CD14-positive monocyte (primary cell): Measurements from ENCODE around the gene CDK5RAP3. TPM values are rescaled to one million over a fixed set of nuclear protein-coding genes. Genes with fewer than 3 reads are reported as not detected.

Experiments
- DNase-seq, 3 donors: peaks; one replicate each; pipeline ENCODE4 v3.0.0-alpha.2; 2011 to 2022
- H2AFZ ChIP-seq: 2 replicates; pipeline ENCODE4 v1.6.0; 2012; ENCODE audit warnings: mild to moderate bottlenecking, low read depth, low read length, inconsistent platforms; ENCODE audit not compliant: insufficient read depth, poor library complexity, severe bottlenecking
- H3K27ac ChIP-seq, 2 donors: 1 replicate in 1 of 2; 2 replicates in 1 of 2; pipeline ENCODE4 v1.5.1; 2012 to 2013; ENCODE audit warnings: low read length in 2 of 2, control low read depth in 1 of 2, inconsistent platforms in 1 of 2, low read depth in 1 of 2, mild to moderate bottlenecking in 1 of 2
- H3K27me3 ChIP-seq, 2 donors: one replicate each; pipeline versions ENCODE4 v1.6.0 to v1.6.1; 2011 to 2013; ENCODE audit warnings: low read length in 2 of 2; ENCODE audit not compliant: control insufficient read depth in 2 of 2, insufficient read depth in 2 of 2
- H3K36me3 ChIP-seq, 2 donors: replicated peaks in 1 of 2; 1 replicate in 1 of 2; 2 replicates in 1 of 2; pipeline versions ENCODE4 v1.5.1 to v1.6.1; 2012 to 2013; ENCODE audit warnings: low read length in 2 of 2, control low read depth in 1 of 2, inconsistent platforms in 1 of 2, mild to moderate bottlenecking in 1 of 2; ENCODE audit not compliant: insufficient read depth in 2 of 2, control insufficient read depth in 1 of 2
- H3K4me1 ChIP-seq, 2 donors: 1 replicate in 1 of 2; 2 replicates in 1 of 2; pipeline versions ENCODE4 v1.5.1 to v1.6.1; 2012 to 2013; ENCODE audit warnings: low read length in 2 of 2, control low read depth in 1 of 2, inconsistent platforms in 1 of 2, mild to moderate bottlenecking in 1 of 2, moderate library complexity in 1 of 2; ENCODE audit not compliant: insufficient read depth in 2 of 2, control insufficient read depth in 1 of 2
- H3K4me2 ChIP-seq: replicated peaks from 2 replicates; pipeline ENCODE3; 2012; ENCODE audit warnings: low read length, moderate library complexity, mild to moderate bottlenecking; ENCODE audit not compliant: poor library complexity, severe bottlenecking; ENCODE audit errors: extremely low read depth
- H3K4me3 ChIP-seq, 3 experiments: fragments of 200-600 bp in 1 of 3; sonication (generic) in 1 of 3; replicated peaks in 1 of 3; 1 replicate in 2 of 3; 2 replicates in 1 of 3; pipeline ENCODE4 v1.5.1; 2011 to 2013; ENCODE audit warnings: low read length in 3 of 3, mild to moderate bottlenecking in 3 of 3, control low read depth in 2 of 3, low read depth in 2 of 3, inconsistent platforms in 1 of 3, moderate library complexity in 1 of 3
- H3K79me2 ChIP-seq: 2 replicates; pipeline ENCODE4 v1.6.0; 2012; ENCODE audit warnings: mild to moderate bottlenecking, control low read depth, inconsistent platforms, low read length, moderate library complexity; ENCODE audit not compliant: insufficient read depth
- H3K9ac ChIP-seq: 2 replicates; pipeline ENCODE4 v1.6.0; 2017; ENCODE audit warnings: low read length, mild to moderate bottlenecking; ENCODE audit not compliant: insufficient read depth, poor library complexity, severe bottlenecking
- H3K9me3 ChIP-seq, 2 donors: replicated peaks in 1 of 2; 1 replicate in 1 of 2; 2 replicates in 1 of 2; pipeline versions ENCODE4 v1.5.1 to v1.6.1; 2012 to 2013; ENCODE audit warnings: low read length in 2 of 2, control low read depth in 1 of 2; ENCODE audit not compliant: control insufficient read depth in 1 of 2, insufficient read depth in 1 of 2
- H4K20me1 ChIP-seq: 2 replicates; pipeline ENCODE4 v1.6.0; 2012; ENCODE audit warnings: mild to moderate bottlenecking, low read length, control low read depth, moderate library complexity; ENCODE audit not compliant: insufficient read depth
- H3K27ac Mint-ChIP-seq, 7 donors: one replicate each; pipeline ENCODE4 v1.8.0; 2020; ENCODE audit warnings: mild to moderate bottlenecking in 7 of 7, mixed read lengths in 7 of 7, moderate library complexity in 6 of 7, inconsistent platforms in 2 of 7
- H3K27me3 Mint-ChIP-seq, 3 donors: one replicate each; pipeline ENCODE4 v1.8.0; 2021 to 2022; ENCODE audit warnings: low read depth in 3 of 3, mild to moderate bottlenecking in 3 of 3, mixed read lengths in 3 of 3, moderate library complexity in 3 of 3, inconsistent platforms in 1 of 3
- H3K36me3 Mint-ChIP-seq, 2 donors: one replicate each; pipeline ENCODE4 v1.8.0; 2020; ENCODE audit warnings: mixed read lengths in 2 of 2, inconsistent platforms in 1 of 2, mild to moderate bottlenecking in 1 of 2
- H3K4me1 Mint-ChIP-seq: one replicate; pipeline ENCODE4 v1.8.0; 2020; ENCODE audit warnings: mild to moderate bottlenecking, mixed read lengths
- H3K4me3 Mint-ChIP-seq, 2 donors: one replicate each; pipeline ENCODE4 v1.8.0; 2020; ENCODE audit warnings: mild to moderate bottlenecking in 2 of 2, mixed read lengths in 2 of 2, moderate library complexity in 1 of 2
- H3K9me3 Mint-ChIP-seq, 7 donors: one replicate each; pipeline ENCODE4 v1.8.0; 2020 to 2022; ENCODE audit warnings: mixed read lengths in 7 of 7, mild to moderate bottlenecking in 6 of 7, moderate library complexity in 6 of 7, inconsistent platforms in 2 of 7
- CTCF ChIP-seq: fragments of 200-600 bp; IDR thresholded peaks from one replicate; pipeline ENCODE4 v1.8.0; 2022; ENCODE audit warnings: antibody characterized with exemption, mild to moderate bottlenecking
- WGBS: methylation state at CpG from one replicate; pipeline ENCODE4 v1.1.5; 2013; ENCODE audit warnings: missing lambda C conversion rate; ENCODE audit not compliant: insufficient coverage; 5-methylcytosine and 5-hydroxymethylcytosine counted together
- intact Hi-C, 2 donors: fragments of 100-400 bp; cut with micrococcal nuclease; formaldehyde crosslinking; loops; one replicate each; pipeline versions ENCODE4 v1.15.0 to v1.15.1; 2023
- polyA plus RNA-seq, 3 donors: library from polyadenylated mRNA; depleted of rRNA in 1 of 3; unstranded in 2 of 3; stranded (reverse) in 1 of 3; fragments of 300-500 nt in 2 of 3; fragments of >200 nt in 1 of 3; fragmentation: Illumina TruSeq in 2 of 3; gene quantifications; 1 replicate in 2 of 3; 2 replicates in 1 of 3; pipeline ENCODE4 v1.2.3, GENCODE V29; 2012 to 2021

CDK5RAP3 gene
- polyA plus RNA-seq, 3 donors: 86.1 to 782 (median 94.4) TPM

- Histone ChIP-seq H3K27me3 (no peaks in the 10 kb centered on the region), H3K4me3 (no peak overlapping the region), H4K20me1 (no peaks in the 10 kb centered on the region), H3K9ac (no peak overlapping the region), H2AFZ (no peak overlapping the region), H3K9me3 (no peaks in the 10 kb centered on the region), H3K79me2 (no peaks in the 10 kb centered on the region), H3K4me1 (no peaks in the 10 kb centered on the region), H3K36me3 (peaks cover 50 to 74% of the 10 kb centered on the region in 2 donors), H3K27ac (no peak overlapping the region), H3K4me2 (no peak overlapping the region)
- DNase-seq: no peak
- intact Hi-C loops: no loop called here
- peaks cover 67 to 71% of the 10 kb centered on the region in 2 donors for H3K36me3 Mint-ChIP-seq
- no peak overlapping the region for H3K4me3 Mint-ChIP-seq
- H3K4me1 Mint-ChIP-seq: peaks cover 3% of the 10 kb centered on the region
- 87% methylated on average over 10 of the region's 10 CpGs for WGBS
- no peak for TF ChIP-seq CTCF
- H3K27me3 Mint-ChIP-seq: peaks cover 0 to 2% (median 2%) of the 10 kb centered on the region in 3 donors
- H3K9me3 Mint-ChIP-seq: peaks cover 0 to 2% (median 0%) of the 10 kb centered on the region in 7 donors
- H3K27ac Mint-ChIP-seq: peak overlapping the region in 1 of 7 donors; percentile 26
Measured at GRCh38 chr17:47929218-47930000, 41.5 kb upstream of the CDK5RAP3 start.

GRCh38 chr17:47931848-47932247, 39.1 kb upstream of the CDK5RAP3 start:
- no peak overlapping the region for H3K4me2 ChIP-seq

More at GRCh38 chr17:47931848-47932247, 39.1 kb upstream of the CDK5RAP3 start:
- Histone ChIP-seq H3K27ac (no peak overlapping the region), H3K27me3 (no peaks in the 10 kb centered on the region), H3K4me1 (no peaks in the 10 kb centered on the region), H2AFZ (no peak overlapping the region), H4K20me1 (no peaks in the 10 kb centered on the region), H3K9ac (no peak overlapping the region), H3K9me3 (no peaks in the 10 kb centered on the region), H3K36me3 (peaks cover 29 to 49% of the 10 kb centered on the region in 2 donors), H3K79me2 (no peaks in the 10 kb centered on the region), H3K4me3 (no peak overlapping the region)
- 94% methylated on average over 3 of the region's 4 CpGs for WGBS
- DNase-seq: no peak
- Mint-ChIP-seq H3K4me1 (peaks cover 3% of the 10 kb centered on the region), H3K36me3 (peaks cover 45 to 47% of the 10 kb centered on the region in 2 donors), H3K4me3 (no peak overlapping the region), H3K27ac (no peak overlapping the region), H3K9me3 (peaks cover 0 to 2% (median 0%) of the 10 kb centered on the region in 7 donors), H3K27me3 (peaks cover 0 to 4% (median 0%) of the 10 kb centered on the region in 3 donors)
- no peak for TF ChIP-seq CTCF
- intact Hi-C loops: no loop called here
